Fibroblast of skin of abdomen (primary cell): Measurements from ENCODE around the gene SLC9A8.
"Not testable (repeated sequence)": the region's sequence is repeated elsewhere in the genome, so short reads cannot be mapped to it uniquely, and the experiment has no call there.

Source experiments
- DNase-seq: peaks from one replicate; pipeline ENCODE4 v3.0.0-alpha.2; 2013

SLC9A8 gene

DNA sequence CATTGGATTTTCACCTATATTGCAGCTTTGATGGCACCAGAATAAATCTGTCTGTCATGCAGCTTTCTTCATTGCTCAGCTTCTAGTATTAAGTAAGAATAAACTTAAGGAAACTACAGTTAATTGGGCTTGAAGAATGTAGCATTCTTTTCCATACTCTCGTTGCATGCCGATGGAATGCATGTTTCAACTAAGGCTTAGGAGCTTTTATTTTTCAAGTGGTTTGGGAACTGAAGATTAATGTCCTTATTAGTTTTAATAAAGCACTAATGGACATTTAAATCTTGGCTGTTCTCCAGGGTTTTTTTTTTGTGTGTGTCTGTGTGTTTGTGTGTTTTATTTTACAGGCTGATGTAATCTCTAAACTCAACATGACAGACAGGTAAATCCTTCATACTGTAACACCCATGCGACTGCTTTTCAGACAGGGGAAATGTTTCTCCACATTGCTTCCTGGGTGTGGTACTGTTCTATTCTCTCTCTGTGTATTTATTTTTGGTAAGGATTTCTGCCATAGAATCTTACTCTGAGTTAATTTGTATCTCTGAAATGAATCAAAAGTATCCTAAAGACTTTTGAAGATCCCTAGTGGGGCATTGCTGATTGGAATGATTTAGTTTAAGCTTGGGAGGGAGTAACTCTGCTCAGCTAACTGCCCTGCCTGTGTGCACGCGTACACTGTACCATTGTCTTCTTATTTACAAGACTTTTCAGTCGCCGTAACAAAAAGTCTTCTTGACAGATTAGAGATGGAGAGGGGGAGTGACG is 38.0 kb downstream of the SLC9A8 start:
- no peak for DNase-seq

DNA sequence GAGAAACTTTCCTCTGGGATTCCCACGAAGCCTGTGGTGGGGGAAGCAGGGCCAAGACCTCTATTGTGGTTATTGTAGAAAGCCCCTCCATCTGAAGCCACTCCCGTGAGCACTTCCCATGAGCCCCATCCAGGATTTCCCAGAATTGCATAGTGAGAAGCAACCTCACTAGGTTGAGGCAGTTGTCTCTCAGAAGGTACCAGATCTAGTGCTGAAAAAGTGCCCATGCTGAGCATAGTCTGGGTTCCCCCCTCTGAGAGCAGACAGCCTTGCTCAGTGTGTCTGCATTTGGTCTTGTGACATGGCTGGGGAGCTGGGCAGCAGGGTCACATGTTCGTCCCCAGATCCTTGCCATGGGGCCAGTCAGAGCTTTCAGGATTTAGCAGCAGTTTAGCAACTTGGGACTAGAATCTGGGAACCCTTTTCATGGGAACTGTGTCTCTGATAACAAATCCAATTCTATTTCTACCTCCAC is 38.6 kb downstream of the SLC9A8 start:
- DNase-seq: no peak

DNA sequence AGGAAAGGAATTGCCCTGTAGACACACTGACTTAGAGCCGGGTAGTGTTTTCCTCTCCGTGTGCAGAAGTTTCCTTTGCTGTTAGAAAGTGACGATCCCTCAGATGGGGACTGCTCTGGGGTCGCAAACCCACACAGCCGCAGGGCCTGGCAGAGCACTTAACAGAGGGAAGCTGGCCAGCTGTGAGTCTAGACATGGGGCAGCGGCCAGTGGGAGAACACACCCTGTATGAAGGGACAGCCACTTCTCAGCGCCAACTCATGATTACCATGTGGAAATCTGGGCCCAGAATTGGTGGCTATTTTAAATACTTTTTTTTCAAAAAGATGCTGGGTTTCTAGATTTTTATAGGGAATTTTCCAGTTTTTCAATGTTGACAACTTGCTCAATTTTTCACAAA is 39.4 kb downstream of the SLC9A8 start:
- DNase-seq: no peak

DNA sequence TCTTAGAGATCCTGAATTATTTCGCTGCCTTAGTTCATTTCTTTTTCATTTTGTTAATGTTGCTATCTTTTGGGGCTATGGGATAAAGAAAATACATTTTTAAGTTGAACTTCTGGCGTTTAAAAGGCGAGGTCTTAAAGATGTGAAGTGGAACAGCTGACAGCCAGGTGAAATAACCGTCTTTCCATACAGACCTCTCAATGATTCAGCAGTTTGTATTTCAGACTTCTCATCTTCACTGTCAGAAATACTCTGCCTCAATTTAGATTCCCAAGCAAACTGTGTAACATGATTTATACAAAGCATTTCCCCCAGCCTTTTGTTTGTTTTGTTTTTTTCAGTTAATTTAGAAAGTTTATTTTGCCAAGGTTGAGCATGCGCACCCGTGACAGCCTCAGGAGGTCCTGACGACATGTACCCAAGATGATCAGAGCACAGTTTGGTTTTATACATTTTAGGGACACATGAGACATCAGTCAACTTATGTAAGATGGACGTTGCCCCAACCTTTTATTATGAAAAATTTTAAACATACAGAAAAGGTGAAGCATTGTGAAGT is 40.0 kb downstream of the SLC9A8 start:
- DNase-seq: no peak

DNA sequence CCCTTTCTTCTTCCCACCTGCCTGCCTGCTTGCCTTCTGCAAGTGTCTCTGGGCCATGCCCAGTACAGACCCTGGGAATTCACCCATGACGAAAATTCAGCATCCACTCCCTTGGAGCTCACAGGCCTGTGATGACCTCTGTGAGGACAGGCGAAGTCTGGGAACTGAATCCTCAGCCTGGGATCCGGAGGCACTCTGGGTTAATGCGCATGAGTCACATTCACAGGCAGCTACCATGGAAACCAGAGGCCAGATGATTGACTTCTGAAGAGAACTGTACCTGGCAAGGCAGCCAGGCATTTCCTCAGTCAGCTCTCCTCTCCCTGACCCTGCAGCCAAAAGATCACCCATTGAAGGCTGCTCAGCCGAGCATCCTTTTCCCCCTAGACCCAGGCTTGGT is 41.0 kb downstream of the SLC9A8 start:
- peak; percentile 69 for DNase-seq

DNA sequence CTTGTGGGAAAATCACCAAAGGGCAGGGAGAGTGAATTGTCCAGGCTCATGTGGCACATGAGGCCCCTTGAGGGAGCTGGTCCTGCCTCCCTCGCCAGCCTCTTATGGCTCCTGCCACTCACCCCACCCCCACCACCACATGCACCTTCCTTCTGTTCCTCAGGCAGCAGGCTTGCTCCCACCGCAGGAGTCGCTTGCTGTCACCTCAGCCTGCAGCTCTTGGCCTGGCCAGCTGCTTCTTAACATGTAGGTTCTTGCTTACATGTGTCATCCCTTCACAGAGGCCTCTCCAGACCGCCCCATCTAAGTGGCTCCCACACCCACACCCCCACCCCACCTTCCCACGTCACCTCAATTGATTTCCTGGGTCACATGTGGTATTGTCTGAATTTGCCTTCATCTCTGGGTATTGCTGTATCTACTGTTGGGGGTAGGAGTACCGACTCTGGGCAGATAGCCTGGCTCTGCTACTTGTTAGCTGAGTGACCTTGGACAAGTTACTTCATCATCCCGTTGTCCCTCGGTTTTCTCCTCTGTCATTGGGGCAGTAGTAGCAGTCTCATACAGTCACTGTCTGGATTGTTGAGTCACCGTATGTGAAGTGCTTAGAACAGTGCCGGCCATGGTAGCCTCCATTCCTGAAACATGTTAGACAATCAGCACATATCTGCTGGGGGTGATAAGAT is 41.7 kb downstream of the SLC9A8 start:
- no peak for DNase-seq

DNA sequence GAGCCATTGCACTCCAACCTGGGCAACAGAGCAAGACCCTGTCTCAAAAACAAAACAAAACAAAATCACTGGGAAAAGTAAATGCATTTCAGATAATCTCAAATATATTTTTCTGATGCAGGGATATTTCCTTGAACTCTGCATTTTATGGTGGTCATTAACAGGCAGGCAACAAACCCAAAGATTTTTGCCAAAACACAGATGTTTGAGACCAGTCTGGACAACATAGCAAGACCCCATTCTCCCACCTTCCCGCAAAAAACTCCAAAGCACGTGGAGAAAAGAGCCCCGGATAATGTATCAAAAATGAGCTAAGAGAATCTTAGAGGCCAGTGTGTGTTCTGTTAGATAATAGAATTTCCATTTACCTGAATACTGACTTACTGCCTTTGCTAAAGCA is 44.3 kb downstream of the SLC9A8 start:
- DNase-seq: no peak

DNA sequence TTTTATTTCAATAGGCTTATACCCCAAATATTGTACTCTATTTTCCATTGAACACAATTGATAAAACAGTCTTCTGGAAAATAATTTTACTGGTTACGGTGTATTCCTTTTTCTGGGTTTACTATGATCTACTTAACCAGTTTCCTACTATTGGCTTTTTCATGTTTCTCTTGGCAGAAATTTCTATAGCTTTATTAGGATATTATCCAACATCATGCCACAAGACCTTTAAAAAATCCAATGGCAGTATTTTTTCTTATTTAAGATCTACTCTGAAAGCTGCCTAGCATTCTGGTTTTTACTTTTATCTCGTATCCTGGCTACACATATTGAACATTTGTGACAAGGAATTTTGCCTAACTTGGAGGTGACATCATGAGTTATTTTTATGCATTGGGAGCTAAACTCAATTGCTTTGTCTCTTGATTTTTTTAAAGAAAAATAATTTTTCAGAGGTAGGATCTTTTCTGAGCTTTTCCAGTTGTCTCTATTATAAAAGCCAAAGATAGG is 45.5 kb downstream of the SLC9A8 start:
- no peak for DNase-seq

DNA sequence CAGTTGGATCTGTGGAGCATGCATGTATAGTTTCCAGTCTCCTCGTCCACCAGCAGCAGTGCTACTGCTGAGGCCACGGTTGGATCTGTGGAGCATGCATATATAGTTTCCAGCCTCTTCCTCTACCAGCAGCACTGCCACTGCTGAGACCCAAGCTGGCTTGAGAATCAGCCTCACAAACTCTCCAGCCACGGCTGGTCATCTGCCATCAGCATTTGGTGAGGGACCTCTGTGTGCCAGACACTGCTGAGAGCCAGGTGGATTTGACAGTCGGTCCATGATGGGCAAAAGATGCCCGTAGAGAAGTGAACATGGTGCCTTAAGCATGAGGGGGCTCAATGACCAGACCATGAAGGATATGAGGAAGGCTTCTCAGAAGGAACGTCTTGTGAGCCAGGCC is 46.4 kb downstream of the SLC9A8 start:
- DNase-seq: no peak

DNA sequence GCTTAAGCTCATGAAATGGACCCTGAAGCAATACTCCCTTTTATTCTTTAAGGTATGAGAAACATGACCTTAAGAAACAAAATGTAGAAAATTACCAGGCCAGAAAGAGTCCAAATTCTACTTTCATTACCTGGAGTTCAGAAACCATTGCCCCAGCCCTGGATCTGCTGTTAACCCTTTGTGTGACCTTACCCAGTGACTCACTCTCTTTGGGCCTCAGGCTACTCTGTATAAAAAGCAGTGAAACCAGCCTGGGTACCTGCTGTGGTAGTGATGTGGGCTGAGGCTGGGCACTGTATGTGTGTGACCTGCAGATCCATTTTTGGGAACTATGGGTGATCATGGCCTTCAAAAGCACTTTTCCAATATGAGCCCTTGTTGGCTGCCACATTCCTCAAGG is 47.2 kb downstream of the SLC9A8 start:
- no peak for DNase-seq

DNA sequence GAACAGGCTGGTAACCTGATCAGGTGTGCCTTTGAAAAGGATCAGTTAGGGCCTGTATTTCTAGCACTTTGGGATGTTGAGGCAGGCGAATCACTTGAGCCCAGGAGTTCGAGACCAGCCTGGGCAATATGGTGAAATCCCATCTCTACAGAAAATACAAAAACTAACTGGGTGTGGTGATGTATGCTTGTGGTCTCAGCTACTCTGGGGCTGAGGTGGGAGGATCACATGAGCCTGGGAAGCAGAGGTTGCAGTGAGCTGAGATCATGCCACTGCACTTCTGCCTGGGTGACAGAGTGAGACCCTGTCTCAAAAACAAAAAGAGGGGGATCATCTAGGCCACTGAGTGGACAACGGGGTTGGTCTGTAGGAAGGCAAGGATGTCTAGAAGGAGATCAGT is 48.6 kb downstream of the SLC9A8 start:
- not testable (repeated sequence) for DNase-seq

DNA sequence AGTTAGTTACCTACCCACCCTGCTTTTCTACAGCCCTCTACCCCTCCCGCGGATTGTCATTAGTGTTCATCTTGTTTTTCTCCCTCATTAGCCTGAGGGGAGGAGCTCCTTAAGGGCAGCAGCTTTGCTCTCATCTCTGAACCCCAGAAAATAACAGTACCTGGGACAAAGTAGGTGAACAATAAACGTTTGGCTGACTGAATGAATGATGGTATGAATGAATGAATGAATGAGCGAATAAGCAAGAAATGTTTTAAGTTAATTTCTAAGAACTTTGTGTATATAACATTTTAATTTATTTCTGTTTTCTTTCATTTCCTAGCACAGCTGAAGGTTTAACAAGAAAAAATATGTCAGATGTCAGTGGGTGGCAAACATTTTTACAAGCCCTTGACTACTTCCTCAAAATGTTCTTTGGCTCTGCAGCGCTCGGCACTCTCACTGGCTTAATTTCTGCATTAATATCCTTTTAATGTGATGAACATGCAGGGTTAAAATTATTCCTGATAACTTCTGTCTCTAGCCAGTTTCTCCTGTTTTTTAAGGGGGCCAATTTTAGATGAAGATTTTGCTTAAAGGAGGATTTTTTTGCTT is 50.1 kb downstream of the SLC9A8 start:
- DNase-seq: no peak

DNA sequence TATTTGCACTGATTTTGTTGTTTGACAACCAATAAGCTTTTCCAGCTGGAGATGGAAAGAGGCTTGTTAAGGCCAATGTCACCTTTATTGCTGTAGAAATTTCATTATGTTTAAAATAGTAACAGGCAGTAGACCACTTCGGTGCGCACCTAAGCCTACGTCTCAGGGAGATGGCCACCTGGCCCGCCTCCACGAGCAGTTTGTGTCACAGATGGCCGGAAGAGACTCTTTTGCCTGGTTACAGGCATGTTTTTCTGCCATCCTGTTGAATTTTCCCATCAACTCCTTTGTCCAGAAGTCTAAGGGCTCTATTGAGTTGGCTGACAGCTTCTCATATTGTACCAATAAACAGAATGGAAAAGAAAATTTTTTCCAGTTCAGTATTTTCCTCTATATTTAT is 51.0 kb downstream of the SLC9A8 start:
- no peak for DNase-seq

DNA sequence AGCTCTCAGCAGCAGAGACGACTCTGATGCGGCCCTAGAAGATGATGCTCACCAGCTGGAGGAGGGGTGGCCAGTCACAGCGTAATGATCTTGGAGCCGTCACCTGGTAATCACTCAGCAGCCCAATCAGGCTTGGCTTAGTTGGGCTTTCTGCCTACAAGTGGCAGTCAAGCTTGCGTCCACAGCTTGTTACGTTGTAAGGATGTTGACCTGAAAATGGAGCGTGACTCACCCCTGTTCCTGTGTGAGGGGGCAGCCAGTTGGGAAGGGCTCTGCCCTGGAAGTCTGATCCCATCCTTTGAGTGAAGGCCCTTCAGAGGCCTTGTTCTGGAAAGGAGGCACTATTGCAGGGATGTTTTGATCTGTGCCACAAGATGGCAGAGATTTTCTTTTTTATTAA is 52.9 kb downstream of the SLC9A8 start:
- peak; percentile 67 for DNase-seq

DNA sequence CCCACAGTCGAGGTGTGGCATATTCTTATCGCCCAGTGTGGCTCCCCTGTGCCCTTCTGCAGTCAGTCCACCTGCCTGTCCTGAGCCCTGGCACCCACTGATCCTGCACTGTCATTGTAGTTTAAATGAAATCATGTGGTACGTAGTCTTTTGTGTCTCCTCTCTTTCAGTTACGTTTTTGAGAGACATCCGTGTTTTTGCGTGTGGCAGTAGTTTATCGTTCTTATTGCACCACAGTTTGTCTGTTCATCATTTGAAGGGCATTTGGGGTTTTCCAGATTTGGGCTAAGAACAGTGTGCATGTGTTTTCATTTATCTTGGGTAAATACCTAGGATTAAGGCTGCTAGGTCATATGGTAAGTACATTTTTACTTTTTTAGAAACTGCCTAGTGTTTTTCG is 53.4 kb downstream of the SLC9A8 start:
- DNase-seq: peak; percentile 93

DNA sequence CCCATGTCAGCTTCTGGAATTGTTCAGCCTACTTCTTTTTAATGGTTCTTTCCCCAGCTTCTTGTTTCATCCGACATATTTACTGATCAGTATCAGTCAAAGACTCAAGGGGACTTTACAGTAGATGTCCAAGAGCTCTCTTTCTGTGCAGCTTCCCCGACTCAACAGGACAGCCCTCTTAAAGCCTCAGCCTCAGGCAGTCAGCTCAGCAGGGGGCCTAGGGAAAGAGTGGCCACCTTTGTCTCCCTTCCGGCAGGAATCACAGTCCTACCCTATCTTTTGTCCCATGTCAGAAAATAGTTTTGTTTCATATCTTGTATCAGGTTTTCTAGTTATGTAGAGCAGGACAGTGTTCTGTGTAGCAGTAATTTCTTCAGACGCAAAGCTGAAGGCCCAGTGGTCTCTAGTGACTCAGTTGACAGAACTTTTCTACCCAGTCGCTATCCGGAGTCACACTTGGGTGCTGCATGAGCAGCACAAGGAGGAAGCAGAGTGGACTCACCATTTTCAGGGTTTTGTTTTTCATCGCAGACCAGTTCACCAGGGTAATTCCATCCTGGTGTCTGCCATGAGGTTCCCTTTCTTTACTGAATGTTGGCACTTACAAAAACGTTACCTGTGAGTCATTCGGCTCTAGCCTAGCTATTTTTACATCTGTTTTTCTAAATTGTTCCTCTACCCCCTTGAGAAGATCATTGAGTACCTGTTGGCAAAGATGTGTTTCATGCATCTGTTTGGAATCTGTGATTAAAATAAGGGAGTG is 55.0 kb downstream of the SLC9A8 start:
- DNase-seq: no peak

DNA sequence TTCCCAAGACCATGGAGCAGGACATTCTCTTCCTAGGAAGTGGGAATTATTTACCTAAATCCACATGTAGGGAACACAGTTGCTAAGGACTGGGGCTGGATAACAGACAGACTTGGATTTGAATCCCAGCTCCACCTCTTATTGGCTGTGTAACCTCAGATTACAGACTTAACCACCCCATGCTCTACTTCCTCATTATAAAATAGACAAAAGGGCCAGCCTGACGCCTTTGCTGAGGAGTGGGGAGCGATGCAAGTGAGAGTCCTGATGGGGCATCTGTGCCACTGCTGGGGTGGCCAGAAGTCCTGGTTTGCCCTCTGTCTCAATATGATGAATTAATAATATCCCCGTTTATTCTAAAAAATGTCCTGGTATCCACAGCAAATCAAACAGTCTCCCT is 55.9 kb downstream of the SLC9A8 start:
- no peak for DNase-seq

DNA sequence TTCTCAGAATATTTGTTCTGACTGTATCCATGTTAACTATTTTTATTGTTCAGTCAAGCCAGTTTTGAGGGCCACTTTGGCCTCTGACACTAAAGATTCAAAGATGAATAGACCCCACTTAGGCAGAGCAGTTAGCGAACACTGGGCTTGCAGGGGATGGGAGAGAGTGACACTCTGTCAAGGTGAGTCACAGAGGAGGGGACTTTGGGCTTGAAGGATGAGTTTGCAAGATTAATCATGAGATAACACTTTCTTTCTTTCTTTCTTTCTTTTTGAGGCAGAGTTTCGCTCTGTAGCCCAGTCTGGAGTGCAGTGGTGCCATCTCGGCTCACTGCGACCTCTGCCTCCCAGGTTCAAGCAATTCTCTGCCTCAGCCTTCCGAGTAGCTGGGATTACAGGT is 56.3 kb downstream of the SLC9A8 start:
- DNase-seq: no peak

DNA sequence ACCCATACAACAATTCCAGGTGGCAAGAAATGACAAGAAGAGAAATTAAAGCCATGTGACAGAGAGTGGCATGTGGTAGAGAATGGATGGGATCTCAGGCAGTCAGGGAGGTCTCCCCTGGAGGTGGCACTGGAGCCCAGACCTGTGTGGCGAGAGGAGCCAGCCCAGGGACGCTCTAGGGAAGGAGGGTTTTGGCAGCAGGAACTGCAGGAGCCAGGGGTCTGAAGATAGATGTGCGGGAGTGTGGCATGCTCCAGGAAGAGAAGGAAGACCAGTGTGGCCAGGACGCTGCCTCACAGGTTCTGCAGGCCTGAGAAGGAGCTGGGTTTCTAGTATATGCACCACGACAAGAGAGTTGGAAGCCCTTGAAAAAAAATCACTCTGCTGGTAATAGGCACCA is 57.6 kb downstream of the SLC9A8 start:
- no peak for DNase-seq

DNA sequence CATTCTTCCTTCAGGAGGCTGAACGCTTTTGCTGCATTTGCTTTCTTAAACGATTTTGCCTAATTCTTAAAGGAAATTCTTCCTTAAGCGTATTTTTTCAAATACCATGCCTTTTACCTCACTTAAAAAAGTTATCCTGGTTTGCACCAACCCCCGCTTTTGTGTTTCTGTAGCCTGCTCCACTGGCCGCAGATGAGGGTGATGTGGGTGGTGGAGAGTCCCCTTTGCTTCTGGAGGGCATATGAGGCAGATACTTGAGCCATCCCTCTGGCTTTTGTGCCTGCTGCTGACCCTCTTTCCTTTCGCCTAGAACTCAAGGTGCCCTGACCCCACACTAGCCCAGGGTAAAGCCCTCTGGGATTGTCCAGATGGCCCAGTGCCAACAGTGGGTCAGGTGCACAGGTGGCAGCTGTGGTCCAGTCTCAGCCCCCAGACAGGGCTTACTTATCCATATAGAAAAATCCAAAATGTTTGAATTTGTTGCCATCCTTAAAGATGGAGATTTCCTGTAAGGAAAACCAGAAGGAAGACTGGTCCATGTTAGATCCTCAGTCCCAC is 58.8 kb downstream of the SLC9A8 start:
- DNase-seq: no peak

DNA sequence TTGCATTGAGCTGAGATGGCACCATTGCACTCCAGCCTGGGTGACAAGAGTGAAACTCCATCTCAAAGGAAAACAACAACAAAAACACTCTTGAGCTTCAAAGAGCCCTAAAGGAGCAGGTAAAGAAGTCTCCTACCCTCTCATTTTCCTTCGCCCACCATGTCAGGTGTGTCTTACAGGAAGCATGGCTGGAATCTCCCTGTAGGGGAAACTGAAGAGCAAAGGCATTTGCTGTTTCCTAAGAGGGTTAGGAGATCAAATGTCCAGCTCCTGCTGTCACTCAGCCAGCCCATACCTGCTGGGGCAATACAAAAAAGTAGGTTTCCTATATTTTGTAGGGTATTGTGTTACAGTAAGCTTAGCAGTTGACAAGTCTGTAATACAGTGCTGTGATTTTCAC is 59.4 kb downstream of the SLC9A8 start:
- no peak for DNase-seq

DNA sequence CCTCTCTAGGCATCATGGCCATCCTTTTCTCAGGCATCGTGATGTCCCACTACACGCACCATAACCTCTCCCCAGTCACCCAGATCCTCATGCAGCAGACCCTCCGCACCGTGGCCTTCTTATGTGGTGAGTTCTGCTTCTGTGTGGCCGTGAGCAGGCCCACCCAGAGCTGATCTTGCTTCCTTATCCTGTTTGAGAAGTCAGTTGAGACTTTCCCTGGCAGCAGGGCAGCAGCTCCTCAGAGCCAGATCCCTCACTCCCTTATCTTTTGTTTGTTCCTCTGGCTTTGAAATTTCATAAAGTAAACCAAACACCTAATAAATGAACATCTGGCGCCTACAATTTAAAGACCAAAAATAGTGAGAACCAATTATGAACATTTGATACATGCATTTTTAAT is 62.1 kb downstream of the SLC9A8 start:
- DNase-seq: no peak
